ENCODE results near the gene SLC10A2. TPM values are rescaled to one million over a fixed set of nuclear protein-coding genes. Genes with fewer than 3 reads are reported as not detected.
"Not testable (repeated sequence)": the region's sequence is repeated elsewhere in the genome, so short reads cannot be mapped to it uniquely, and the experiment has no call there.

The SLC10A2 gene, protein sequence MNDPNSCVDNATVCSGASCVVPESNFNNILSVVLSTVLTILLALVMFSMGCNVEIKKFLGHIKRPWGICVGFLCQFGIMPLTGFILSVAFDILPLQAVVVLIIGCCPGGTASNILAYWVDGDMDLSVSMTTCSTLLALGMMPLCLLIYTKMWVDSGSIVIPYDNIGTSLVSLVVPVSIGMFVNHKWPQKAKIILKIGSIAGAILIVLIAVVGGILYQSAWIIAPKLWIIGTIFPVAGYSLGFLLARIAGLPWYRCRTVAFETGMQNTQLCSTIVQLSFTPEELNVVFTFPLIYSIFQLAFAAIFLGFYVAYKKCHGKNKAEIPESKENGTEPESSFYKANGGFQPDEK
- total RNA-seq (ENCODE audit: insufficient read depth, low replicate concordance) = 5.1 TPM

DNA sequence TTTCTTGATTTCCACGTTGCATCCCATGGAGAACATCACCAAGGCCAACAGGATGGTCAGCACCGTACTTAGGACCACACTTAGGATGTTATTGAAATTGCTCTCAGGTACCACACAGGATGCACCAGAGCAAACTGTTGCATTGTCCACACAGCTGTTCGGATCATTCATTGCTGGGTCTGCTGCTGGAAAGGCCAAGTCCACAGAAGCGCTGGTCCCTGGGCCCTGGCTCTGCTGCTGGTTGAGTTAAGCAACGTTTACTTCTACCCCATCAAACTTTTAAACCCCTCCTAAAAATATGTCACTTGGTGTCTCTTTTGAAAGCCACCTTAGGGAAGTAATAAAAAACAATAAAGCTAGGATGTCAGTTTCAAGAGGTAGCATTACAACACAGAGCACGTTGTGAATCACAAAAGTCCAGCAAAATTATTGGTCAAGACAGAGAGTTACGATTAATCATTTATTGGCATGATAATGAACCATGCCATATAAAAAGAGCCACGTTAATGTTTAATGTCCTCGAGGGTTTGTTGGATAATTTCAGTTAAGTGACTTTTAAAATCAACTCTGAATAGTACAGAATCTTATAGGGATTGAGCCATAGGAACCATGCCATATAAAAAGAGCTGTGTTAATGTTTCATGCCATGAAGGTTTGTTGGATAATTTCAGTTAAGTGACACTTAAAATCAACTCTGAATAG, at the start of gene SLC10A2:
TSS of gene SLC10A2 (minus strand) at position 339 of the 702 bp plus-strand sequence. CDS start at position 171, 168 bp downstream.
- no peak for DNase-seq (ENCODE audit: low spot score)

DNA sequence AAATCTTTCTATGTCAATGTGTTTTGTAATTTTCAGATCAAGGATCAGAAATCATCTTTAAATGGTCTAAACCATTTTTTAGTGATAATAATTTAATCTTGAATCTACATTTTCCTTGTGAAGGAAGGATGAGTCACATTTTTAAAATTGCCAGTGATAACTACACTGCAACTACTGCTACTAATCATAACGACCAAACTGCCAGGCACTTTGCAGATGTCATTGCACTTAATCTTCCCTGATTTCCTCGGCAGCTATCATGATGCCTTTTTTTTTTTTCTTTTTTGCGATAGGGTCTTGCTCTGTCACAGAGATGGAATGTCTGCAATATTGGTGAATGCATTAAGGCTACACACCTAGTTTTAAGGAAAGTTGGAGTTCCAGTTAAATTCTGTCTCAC, 41.4 kb upstream of the SLC10A2 start:
- DNase-seq (ENCODE audit: low spot score) = peak; percentile 7

GRCh38 chr13:103104340-103104739, 38.1 kb upstream of the SLC10A2 start:
- no peak for DNase-seq (ENCODE audit: low spot score)

DNA sequence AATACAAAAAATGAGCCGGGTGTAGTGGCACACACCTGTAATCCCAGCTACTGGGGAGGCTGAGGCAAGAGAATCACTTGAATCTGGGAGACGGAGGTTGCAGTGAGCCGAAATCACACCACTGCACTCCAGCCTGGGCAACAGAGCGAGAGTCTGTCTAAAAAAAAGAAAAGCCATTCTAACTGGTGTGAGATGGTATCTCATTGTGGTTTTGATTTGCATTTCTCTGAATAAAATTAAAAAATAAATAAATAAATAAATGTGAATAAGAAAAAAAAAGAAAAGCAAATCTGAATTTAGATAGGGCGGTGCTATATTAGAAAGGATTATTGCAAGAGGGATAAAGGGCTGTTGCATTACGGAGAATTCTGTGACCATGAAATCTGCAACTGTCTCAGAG, 37.2 kb upstream of the SLC10A2 start:
- DNase-seq (ENCODE audit: low spot score) = not testable (repeated sequence)

DNA sequence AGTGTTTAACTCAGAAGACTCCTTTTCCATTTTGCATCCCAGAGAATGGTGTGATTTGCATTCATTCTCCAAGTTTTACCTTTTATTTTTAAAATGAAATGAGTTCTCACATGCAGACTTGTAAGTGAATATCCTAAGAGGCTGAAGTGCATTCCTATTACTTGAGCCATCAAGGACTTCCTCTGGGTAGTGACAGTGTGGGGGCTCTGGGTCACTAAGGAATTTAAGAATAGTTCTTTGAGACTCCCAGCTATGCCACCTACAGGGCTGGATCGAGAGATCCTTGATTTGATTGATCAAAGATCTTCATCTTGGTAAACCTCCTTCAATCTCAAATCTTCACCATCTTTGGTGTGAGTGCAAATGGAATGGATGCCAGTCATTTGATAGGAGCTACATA, 36.3 kb upstream of the SLC10A2 start:
- DNase-seq (ENCODE audit: low spot score) = no peak

DNA sequence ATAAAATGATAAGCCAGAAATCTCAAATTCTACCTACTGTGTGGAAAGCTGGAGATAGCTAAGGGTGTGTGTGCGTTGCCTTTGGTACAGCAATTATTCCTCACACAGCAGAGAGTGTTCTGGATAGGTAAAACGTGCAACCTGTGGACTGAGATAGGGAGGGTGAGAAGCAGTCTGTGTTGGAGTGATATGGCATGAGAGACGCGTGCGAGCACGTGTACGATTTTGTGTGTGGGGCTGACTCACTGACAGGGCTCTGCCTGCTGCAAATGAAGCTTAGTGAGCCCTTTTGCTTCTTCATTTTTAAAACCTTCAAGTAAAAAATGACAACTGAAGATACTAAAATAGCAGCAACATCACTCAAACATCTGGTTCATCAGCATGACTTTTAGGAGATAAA, 35.7 kb upstream of the SLC10A2 start:
- peak; percentile 74 for DNase-seq (ENCODE audit: low spot score)

DNA sequence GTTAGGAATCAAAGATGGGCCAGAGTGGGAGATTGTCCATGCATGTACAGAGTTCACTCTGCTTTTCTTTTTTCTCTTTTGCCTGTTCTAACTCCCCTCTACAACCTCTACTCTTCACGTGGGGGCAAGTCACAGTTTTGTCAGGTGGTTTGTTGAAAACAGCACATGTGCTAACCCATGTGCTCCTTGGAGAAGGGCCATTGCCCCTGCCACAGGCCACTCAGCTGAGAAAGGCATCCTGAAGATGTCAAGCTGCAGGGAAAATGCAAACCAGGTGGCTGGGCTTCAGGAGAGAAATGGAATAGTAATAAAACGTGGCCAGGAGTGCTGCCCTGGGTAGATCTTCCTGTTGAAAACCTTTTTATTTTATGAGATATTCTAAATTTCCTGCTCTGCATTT, 35.3 kb upstream of the SLC10A2 start:
- no peak for DNase-seq (ENCODE audit: low spot score)

GRCh38 chr13:103100830-103101229, 34.6 kb upstream of the SLC10A2 start:
- peak; percentile 85 for DNase-seq (ENCODE audit: low spot score)

DNA sequence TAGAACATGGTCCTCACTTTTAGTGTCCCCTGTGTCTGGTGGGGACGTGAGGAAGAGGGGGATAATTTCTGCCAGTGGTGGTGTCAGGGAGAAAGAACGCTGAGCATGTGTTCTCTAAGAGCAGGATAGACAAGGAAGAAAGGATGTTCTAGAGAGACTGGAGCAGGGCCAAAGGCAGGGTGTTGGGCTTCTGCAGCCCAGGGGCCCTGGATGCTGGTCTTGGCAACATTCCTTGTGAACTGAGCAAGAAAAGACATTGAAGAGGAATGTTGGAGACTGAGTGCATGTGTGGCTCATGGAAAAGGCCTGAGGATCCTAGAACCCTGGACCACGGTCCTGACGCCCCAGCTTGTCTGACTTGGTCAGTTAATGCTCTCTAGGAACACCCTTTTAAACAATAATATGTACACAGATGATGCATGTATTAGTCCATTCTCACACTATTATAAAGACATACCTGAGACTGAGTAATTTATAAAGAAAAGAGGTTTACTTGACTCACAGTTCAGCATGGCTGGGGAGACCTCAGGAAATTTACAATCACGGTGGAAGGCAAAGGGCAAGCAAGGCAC, 33.6 kb upstream of the SLC10A2 start:
- DNase-seq (ENCODE audit: low spot score) = peak; percentile 25

GRCh38 chr13:103098535-103098934, 32.3 kb upstream of the SLC10A2 start:
- DNase-seq (ENCODE audit: low spot score) = no peak

- no peak for DNase-seq (ENCODE audit: low spot score)
These were observed 31.2 kb upstream of the SLC10A2 start for GRCh38 chr13:103097366-103097928.

DNA sequence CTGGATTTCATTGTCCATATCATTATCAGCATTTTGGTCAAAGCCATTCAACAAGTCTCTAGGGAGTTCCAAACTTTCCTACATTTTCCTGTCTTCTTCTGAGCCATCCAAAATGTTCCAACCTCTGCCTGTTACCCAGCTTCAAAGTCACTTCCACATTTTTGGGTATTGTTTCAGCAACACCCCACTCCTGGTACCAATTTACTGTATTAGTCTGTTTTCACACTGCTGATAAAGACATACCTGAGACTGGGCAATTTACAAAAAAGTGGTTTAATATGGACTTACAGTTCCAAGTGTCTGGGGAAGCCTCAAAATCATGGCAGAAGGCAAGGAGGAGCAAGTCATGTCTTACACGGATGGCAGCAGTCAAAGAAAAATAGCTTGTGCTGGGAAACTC, 27.4 kb upstream of the SLC10A2 start:
- DNase-seq (ENCODE audit: low spot score) = not testable (repeated sequence)

- no peak for DNase-seq (ENCODE audit: low spot score)
These were observed 21.1 kb upstream of the SLC10A2 start for GRCh38 chr13:103087275-103087674.

- no peak for DNase-seq (ENCODE audit: low spot score)
These were observed 15.2 kb upstream of the SLC10A2 start for GRCh38 chr13:103081435-103081834.

- no peak for DNase-seq (ENCODE audit: low spot score)
These were observed 11.9 kb upstream of the SLC10A2 start for GRCh38 chr13:103078158-103078557.

DNA sequence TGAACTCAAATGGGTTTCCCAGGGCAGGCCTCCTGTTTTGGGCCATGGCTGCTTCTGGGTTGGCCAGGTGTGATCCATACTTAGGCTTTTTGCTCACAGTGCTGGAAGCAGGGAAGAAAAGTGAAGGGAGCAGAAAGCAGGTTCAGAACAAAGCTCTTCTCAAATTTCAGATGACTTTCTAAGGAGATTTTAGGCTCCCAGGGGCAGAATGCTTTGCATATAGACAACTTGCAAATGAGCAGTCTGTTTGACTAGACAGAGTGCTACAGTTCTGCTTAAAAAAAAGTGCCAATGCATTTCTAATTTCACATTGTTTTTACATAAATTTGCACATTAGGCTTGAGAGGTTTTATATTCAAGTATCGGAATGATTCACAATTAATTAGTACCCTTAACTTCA, 2.6 kb upstream of the SLC10A2 start:
- DNase-seq (ENCODE audit: low spot score) = no peak

- DNase-seq (ENCODE audit: low spot score) = no peak
These were observed 1.7 kb upstream of the SLC10A2 start for GRCh38 chr13:103067751-103068555.

GRCh38 chr13:103066781-103067345, 646 bp upstream of the SLC10A2 start:
- no peak for DNase-seq (ENCODE audit: low spot score)

DNA sequence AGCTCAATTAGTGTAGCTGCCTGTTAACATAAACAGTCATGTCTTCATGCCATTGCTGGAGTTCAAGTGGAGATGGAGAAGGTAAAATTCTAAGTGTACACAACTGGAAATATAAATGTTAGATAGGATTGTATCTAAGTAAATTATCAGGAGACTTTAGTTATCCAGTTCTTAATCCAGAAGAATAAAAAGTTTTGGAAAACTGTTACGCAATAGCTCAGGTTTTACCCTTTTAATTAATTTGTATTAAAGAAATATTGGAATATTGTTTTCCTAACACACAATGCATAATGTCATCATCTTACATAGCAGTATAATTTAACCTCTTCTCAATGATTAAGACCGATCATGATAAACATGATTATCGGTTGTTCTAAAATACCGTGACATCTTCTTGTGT, 2.8 kb downstream of the SLC10A2 start:
- no peak for DNase-seq (ENCODE audit: low spot score)

GRCh38 chr13:103062079-103062478, 4.1 kb downstream of the SLC10A2 start:
- no peak for DNase-seq (ENCODE audit: low spot score)

DNA sequence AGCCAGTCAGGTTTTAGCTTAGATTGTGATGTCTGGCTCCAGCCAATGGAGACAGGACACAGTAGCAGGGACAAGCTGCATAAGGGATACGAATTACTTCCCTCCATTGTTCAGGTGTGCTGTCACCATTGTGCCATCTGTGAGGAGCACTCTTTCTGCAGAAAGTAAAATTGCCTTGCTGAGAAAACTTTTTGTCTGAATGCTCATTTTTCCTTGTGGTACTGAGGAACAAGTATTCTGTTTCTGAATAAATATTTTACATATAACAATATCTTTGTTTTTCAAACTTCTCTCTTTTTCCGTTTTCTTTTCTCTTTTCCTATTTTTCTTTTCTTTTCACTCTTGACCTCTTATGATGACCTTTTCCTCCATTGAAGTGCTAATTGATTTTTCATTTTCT, 10.2 kb downstream of the SLC10A2 start:
- DNase-seq (ENCODE audit: low spot score) = no peak

All from umbilical cord (tissue), 2 donors.